ENCODE data around the gene PSMD3.

- TF ChIP-seq CTCF (conservative IDR thresholded peaks at IDR 0.05 in 1 of 2, IDR thresholded peaks at IDR 0.05 in 1 of 2; ENCODE audit: low read depth in 1 of 2, low read length in 2 of 2): no peak
- no peak for TF ChIP-seq EZH2 (IDR thresholded peaks at IDR 0.05; ENCODE audit: low read length, missing control alignments)
Observed at GRCh38 chr17:40027614-40028012, 47.0 kb downstream of the PSMD3 start.
